ENCODE measurements around the gene ZNF467.

The ZNF467 gene

GRCh38 chr7:149728491-149729375 is 44.7 kb downstream of the ZNF467 start:
- no peak overlapping the region for H3K27ac ChIP-seq (ENCODE audit: low read depth, low read length)
- H3K27me3 ChIP-seq (ENCODE audit: insufficient read depth, low read length): no peaks in the 10 kb centered on the region
- peaks cover 53% of the 10 kb centered on the region for H3K36me3 ChIP-seq (ENCODE audit: insufficient read depth, low read length)
- no peak overlapping the region for H3K9ac ChIP-seq (ENCODE audit: low read depth, low read length)
- no peak overlapping the region for H3K4me3 ChIP-seq (ENCODE audit: low read length)
- no peaks in the 10 kb centered on the region for H3K9me3 ChIP-seq (ENCODE audit: insufficient read depth, low read depth, low read length)
- no peaks in the 10 kb centered on the region for H3K4me1 ChIP-seq (ENCODE audit: insufficient read depth, low read length)
- WGBS: 90% methylated on average over 21 of the region's 21 CpGs

- Histone ChIP-seq H3K36me3 (ENCODE audit: insufficient read depth, low read length) (peaks cover 60% of the 10 kb centered on the region), H3K9me3 (ENCODE audit: insufficient read depth, low read depth, low read length) (no peaks in the 10 kb centered on the region), H3K9ac (ENCODE audit: low read depth, low read length) (no peak overlapping the region), H3K4me1 (ENCODE audit: insufficient read depth, low read length) (no peaks in the 10 kb centered on the region), H3K27ac (ENCODE audit: low read depth, low read length) (no peak overlapping the region), H3K27me3 (ENCODE audit: insufficient read depth, low read length) (no peaks in the 10 kb centered on the region), H3K4me3 (ENCODE audit: low read length) (no peak overlapping the region)
- 92% methylated on average over 12 of the region's 12 CpGs for WGBS
Measured at GRCh38 chr7:149727899-149728476, 45.4 kb downstream of the ZNF467 start.

GRCh38 chr7:149727053-149727898 is 46.1 kb downstream of the ZNF467 start:
- H3K4me3 ChIP-seq (ENCODE audit: low read length): no peak overlapping the region
- no peak overlapping the region for H3K27ac ChIP-seq (ENCODE audit: low read depth, low read length)
- 94% methylated on average over 12 of the region's 13 CpGs for WGBS
- H3K4me1 ChIP-seq (ENCODE audit: insufficient read depth, low read length): no peaks in the 10 kb centered on the region
- no peak overlapping the region for H3K9ac ChIP-seq (ENCODE audit: low read depth, low read length)
- no peaks in the 10 kb centered on the region for H3K27me3 ChIP-seq (ENCODE audit: insufficient read depth, low read length)
- H3K36me3 ChIP-seq (ENCODE audit: insufficient read depth, low read length): peaks cover 62% of the 10 kb centered on the region
- no peaks in the 10 kb centered on the region for H3K9me3 ChIP-seq (ENCODE audit: insufficient read depth, low read depth, low read length)

GRCh38 chr7:149725916-149726315 is 47.5 kb downstream of the ZNF467 start:
- H3K36me3 ChIP-seq (ENCODE audit: insufficient read depth, low read length): peaks cover 70% of the 10 kb centered on the region
- no peaks in the 10 kb centered on the region for H3K27me3 ChIP-seq (ENCODE audit: insufficient read depth, low read length)
- H3K9me3 ChIP-seq (ENCODE audit: insufficient read depth, low read depth, low read length): no peaks in the 10 kb centered on the region
- H3K4me1 ChIP-seq (ENCODE audit: insufficient read depth, low read length): no peaks in the 10 kb centered on the region
- H3K27ac ChIP-seq (ENCODE audit: low read depth, low read length): no peak overlapping the region
- no peak overlapping the region for H3K4me3 ChIP-seq (ENCODE audit: low read length)
- H3K9ac ChIP-seq (ENCODE audit: low read depth, low read length): no peak overlapping the region
- 96% methylated on average over 6 of the region's 6 CpGs for WGBS

DNA sequence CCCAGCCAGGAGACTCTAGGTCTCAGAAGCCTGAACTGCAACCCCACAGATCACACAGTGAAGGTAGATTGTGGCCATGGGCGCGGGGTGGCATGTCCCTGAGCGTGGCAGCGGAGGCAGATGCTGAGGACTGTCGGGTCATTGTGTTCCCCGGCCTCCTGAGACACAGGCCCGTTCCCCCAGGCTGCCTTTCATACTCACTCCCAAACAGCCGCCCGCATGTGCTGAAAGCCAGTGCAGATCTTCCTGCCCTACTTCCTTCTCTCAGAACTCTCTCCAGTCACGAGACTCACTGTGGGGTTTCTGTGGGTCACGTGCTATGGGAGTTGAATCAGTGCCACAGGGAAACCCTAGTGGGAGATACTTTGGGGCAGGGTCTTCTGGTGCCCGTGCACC is 48.0 kb downstream of the ZNF467 start:
- Histone ChIP-seq H3K36me3 (ENCODE audit: insufficient read depth, low read length) (peaks cover 70% of the 10 kb centered on the region), H3K27me3 (ENCODE audit: insufficient read depth, low read length) (no peaks in the 10 kb centered on the region), H3K9me3 (ENCODE audit: insufficient read depth, low read depth, low read length) (no peaks in the 10 kb centered on the region), H3K4me1 (ENCODE audit: insufficient read depth, low read length) (no peaks in the 10 kb centered on the region), H3K9ac (ENCODE audit: low read depth, low read length) (no peak overlapping the region), H3K4me3 (ENCODE audit: low read length) (no peak overlapping the region), H3K27ac (ENCODE audit: low read depth, low read length) (no peak overlapping the region)
- 95% methylated on average over 12 of the region's 12 CpGs for WGBS

- Histone ChIP-seq H3K4me1 (ENCODE audit: insufficient read depth, low read length) (no peaks in the 10 kb centered on the region), H3K27ac (ENCODE audit: low read depth, low read length) (no peak overlapping the region), H3K9me3 (ENCODE audit: insufficient read depth, low read depth, low read length) (no peaks in the 10 kb centered on the region), H3K9ac (ENCODE audit: low read depth, low read length) (no peak overlapping the region), H3K4me3 (ENCODE audit: low read length) (no peak overlapping the region), H3K27me3 (ENCODE audit: insufficient read depth, low read length) (no peaks in the 10 kb centered on the region), H3K36me3 (ENCODE audit: insufficient read depth, low read length) (peaks cover 68% of the 10 kb centered on the region)
- WGBS: 92% methylated on average over 12 of the region's 12 CpGs
Measured at GRCh38 chr7:149724661-149725425, 48.5 kb downstream of the ZNF467 start.

DNA sequence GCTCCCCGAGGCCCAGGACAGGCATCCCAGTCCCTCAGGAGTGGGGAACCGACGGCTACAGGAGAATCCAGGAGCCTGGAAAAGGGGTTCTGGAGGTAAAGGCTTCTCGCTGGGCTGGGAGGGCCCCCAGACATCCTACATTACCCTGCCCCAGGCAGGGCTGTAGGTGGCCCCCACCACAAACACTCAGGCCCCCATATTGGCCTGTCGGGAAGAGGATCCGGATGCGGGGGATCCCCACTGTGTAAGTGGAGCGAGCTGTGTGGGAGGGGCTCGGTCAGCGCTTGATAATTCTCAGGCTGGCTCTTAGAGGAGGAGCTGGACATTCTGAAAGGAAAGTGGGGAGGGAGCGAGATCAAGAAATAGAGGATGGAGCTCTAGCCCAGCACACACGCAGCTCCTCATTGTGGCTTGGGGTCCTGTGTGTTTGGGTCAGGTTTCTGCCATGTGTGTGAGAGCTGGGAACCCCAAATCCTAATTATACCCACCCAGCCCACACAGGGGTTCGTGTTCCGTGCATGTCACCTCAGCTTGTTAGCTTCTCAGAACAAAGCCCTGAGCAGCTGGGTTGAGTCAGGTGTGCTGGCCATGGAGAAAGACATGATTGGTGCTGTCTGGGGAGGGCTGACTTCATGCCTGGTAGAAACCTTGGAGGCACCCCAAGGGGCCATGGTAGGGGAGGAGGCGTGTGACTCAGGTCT is 49.4 kb downstream of the ZNF467 start:
- peaks cover 64% of the 10 kb centered on the region for H3K36me3 ChIP-seq (ENCODE audit: insufficient read depth, low read length)
- no peak overlapping the region for H3K9ac ChIP-seq (ENCODE audit: low read depth, low read length)
- 95% methylated on average over 14 of the region's 15 CpGs for WGBS
- no peaks in the 10 kb centered on the region for H3K9me3 ChIP-seq (ENCODE audit: insufficient read depth, low read depth, low read length)
- H3K27me3 ChIP-seq (ENCODE audit: insufficient read depth, low read length): no peaks in the 10 kb centered on the region
- no peak overlapping the region for H3K27ac ChIP-seq (ENCODE audit: low read depth, low read length)
- no peak overlapping the region for H3K4me3 ChIP-seq (ENCODE audit: low read length)
- no peaks in the 10 kb centered on the region for H3K4me1 ChIP-seq (ENCODE audit: insufficient read depth, low read length)

- no peak overlapping the region for H3K9ac ChIP-seq (ENCODE audit: low read depth, low read length)
- H3K9me3 ChIP-seq (ENCODE audit: insufficient read depth, low read depth, low read length): no peaks in the 10 kb centered on the region
- H3K27me3 ChIP-seq (ENCODE audit: insufficient read depth, low read length): no peaks in the 10 kb centered on the region
- H3K27ac ChIP-seq (ENCODE audit: low read depth, low read length): no peak overlapping the region
- H3K4me1 ChIP-seq (ENCODE audit: insufficient read depth, low read length): no peaks in the 10 kb centered on the region
- 93% methylated on average over 13 of the region's 13 CpGs for WGBS
- H3K4me3 ChIP-seq (ENCODE audit: low read length): no peak overlapping the region
- H3K36me3 ChIP-seq (ENCODE audit: insufficient read depth, low read length): peaks cover 56% of the 10 kb centered on the region
Measured at GRCh38 chr7:149723082-149723767, 50.2 kb downstream of the ZNF467 start.

DNA sequence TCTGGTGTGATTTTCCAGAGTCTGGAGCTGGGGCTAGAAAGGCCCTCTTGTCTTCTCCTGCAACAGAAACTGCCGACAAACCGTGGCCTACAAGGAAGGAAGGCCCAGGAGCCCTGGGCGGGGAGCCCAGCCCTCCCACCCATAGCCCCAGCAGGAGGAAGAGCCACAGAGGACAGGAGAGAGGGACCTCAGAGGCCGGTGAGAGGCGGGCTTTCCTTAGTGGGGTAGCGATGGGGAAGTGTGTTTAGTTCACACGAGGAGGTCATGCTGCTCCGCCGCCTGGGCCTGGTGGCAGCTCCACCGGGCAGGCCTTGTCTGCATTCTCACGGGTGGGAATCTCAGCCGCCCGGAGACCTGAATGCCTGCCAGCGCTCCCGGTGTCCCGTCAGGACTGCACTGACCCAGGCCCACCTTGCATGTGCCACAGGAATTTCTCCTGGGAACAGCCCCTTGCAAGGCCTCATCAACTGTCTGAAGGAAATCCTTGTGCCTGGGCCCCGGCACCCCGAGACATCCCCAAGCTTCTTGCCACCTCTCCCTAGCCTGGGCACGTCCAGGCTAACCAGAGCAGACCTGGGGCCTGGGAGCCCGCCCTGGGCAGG is 50.9 kb downstream of the ZNF467 start:
- no peak overlapping the region for H3K27ac ChIP-seq (ENCODE audit: low read depth, low read length)
- H3K4me3 ChIP-seq (ENCODE audit: low read length): no peak overlapping the region
- H3K4me1 ChIP-seq (ENCODE audit: insufficient read depth, low read length): no peaks in the 10 kb centered on the region
- no peak overlapping the region for H3K9ac ChIP-seq (ENCODE audit: low read depth, low read length)
- no peaks in the 10 kb centered on the region for H3K27me3 ChIP-seq (ENCODE audit: insufficient read depth, low read length)
- no peaks in the 10 kb centered on the region for H3K9me3 ChIP-seq (ENCODE audit: insufficient read depth, low read depth, low read length)
- 94% methylated on average over 20 of the region's 20 CpGs for WGBS
- peaks cover 54% of the 10 kb centered on the region for H3K36me3 ChIP-seq (ENCODE audit: insufficient read depth, low read length)

Data from HUES64 (cell line).